ENCODE data around the gene PPP1R12B.
A peak's percentile ranks its signal among the peaks of the same experiment; 100 is the strongest.
"Not testable (repeated sequence)": the region's sequence is repeated elsewhere in the genome, so short reads cannot be mapped to it uniquely, and the experiment has no call there.

PPP1R12B gene

GRCh38 chr1:202540014-202540413 is 191.5 kb downstream of the PPP1R12B start:
- DNase-seq, result no peak

- DNase-seq, result no peak
Measured at GRCh38 chr1:202540448-202540847, 191.9 kb downstream of the PPP1R12B start.

- not testable (repeated sequence) for DNase-seq
Measured at GRCh38 chr1:202540858-202541257, 192.4 kb downstream of the PPP1R12B start.

GRCh38 chr1:202542415-202542814 is 193.9 kb downstream of the PPP1R12B start:
- DNase-seq, result not testable (repeated sequence)

- DNase-seq, result peak; percentile 31
Measured at GRCh38 chr1:202543537-202543936, 195.0 kb downstream of the PPP1R12B start.

- DNase-seq, result not testable (repeated sequence)
Measured at GRCh38 chr1:202544766-202545449, 196.4 kb downstream of the PPP1R12B start.

- not testable (repeated sequence) for DNase-seq
Measured at GRCh38 chr1:202545647-202546303, 197.3 kb downstream of the PPP1R12B start.

- DNase-seq, result not testable (repeated sequence)
Measured at GRCh38 chr1:202546377-202546776, 197.9 kb downstream of the PPP1R12B start.

GRCh38 chr1:202546796-202547195 is 198.3 kb downstream of the PPP1R12B start:
- DNase-seq, result not testable (repeated sequence)

- DNase-seq, result no peak
Measured at GRCh38 chr1:202547215-202547614, 198.7 kb downstream of the PPP1R12B start.

- DNase-seq, result not testable (repeated sequence)
Measured at GRCh38 chr1:202550088-202550487, 201.6 kb downstream of the PPP1R12B start.

- DNase-seq, result no peak
Measured at GRCh38 chr1:202551683-202552082, 203.2 kb downstream of the PPP1R12B start.

GRCh38 chr1:202552615-202553014 is 204.1 kb downstream of the PPP1R12B start:
- DNase-seq, result not testable (repeated sequence)

GRCh38 chr1:202553078-202553477 is 204.6 kb downstream of the PPP1R12B start:
- DNase-seq, result not testable (repeated sequence)

GRCh38 chr1:202553560-202554038 is 205.1 kb downstream of the PPP1R12B start:
- no peak for DNase-seq

- not testable (repeated sequence) for DNase-seq
Measured at GRCh38 chr1:202554619-202555018, 206.1 kb downstream of the PPP1R12B start.

GRCh38 chr1:202556037-202556436 is 207.5 kb downstream of the PPP1R12B start:
- DNase-seq, result not testable (repeated sequence)

GRCh38 chr1:202557662-202558061 is 209.2 kb downstream of the PPP1R12B start:
- not testable (repeated sequence) for DNase-seq

- no peak for DNase-seq
Measured at GRCh38 chr1:202561240-202561639, 212.7 kb downstream of the PPP1R12B start.

GRCh38 chr1:202561726-202562443 is 213.4 kb downstream of the PPP1R12B start:
- peak; percentile 36 for DNase-seq

GRCh38 chr1:202562444-202563060 is 214.1 kb downstream of the PPP1R12B start:
- DNase-seq, result no peak

- no peak for DNase-seq
Measured at GRCh38 chr1:202563818-202564217, 215.3 kb downstream of the PPP1R12B start.

- DNase-seq, result no peak
Measured at GRCh38 chr1:202564958-202565495, 216.5 kb downstream of the PPP1R12B start.

All from HCEC 1CT (cell line).